Suprapubic skin (tissue), 3 donors: Measurements from ENCODE around the gene INHBC.

ENCODE experiments used
- CTCF ChIP-seq, 2 donors: fragments of 200-600 bp in 1 of 2; fragments of 450-650 bp in 1 of 2; sonication (generic) in 1 of 2; IDR thresholded peaks; one replicate each; pipeline ENCODE4 v1.5.1; 2016 to 2019; ENCODE audit warnings: antibody characterized with exemption in 2 of 2, mild to moderate bottlenecking in 1 of 2, moderate library complexity in 1 of 2
- POLR2A ChIP-seq, 2 donors: fragments of 450-650 bp; IDR thresholded peaks; one replicate each; pipeline ENCODE4 v1.6.1; 2017; ENCODE audit warnings: antibody characterized with exemption in 2 of 2, mild to moderate bottlenecking in 2 of 2, moderate library complexity in 2 of 2

DNA sequence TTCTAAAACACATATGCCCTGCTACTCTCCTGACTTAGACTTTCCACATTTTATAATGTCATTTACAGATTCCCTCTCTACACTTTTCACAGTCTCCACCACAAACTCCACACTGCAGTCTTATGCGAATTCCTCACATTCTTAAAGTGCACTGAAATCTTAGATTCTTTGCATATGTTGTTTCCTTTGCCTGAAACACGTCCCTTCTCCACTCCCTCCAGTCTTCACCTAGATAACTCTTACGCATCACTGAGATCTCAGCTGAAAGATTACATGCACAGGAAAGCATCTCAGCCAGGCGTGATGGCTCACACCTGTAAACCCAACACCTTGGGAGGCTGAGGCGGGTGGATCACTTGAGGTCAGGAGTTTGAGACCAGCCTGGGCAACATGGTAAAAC, 48.9 kb downstream of the INHBC start:
- TF ChIP-seq CTCF (IDR thresholded peaks at IDR 0.05), result no peak
- TF ChIP-seq POLR2A (IDR thresholded peaks at IDR 0.05), result no peak
